H1 (cell line): ENCODE data around the gene RASEF. TPM values are rescaled to one million over a fixed set of nuclear protein-coding genes. Genes with fewer than 3 reads are reported as not detected.

Experiments used
- BCL11A ChIP-seq, 2 experiments: IDR thresholded peaks; one replicate each; pipeline ENCODE4 v1.6.1; 2011; ENCODE audit warnings: low read depth in 2 of 2, low read length in 2 of 2, mild to moderate bottlenecking in 2 of 2
- CHD7 ChIP-seq: fragments of 300-600 bp; sonication (generic); IDR thresholded peaks from 2 replicates; pipeline ENCODE4 v1.7.1; 2012; ENCODE audit warnings: low read length, moderate library complexity, mild to moderate bottlenecking, inconsistent platforms; ENCODE audit not compliant: insufficient replicate concordance
- JUND ChIP-seq: IDR thresholded peaks from 2 replicates; pipeline ENCODE4 v1.6.1; 2011; ENCODE audit warnings: mild to moderate bottlenecking, improper control_type of control experiment, low read length
- KDM5A ChIP-seq: fragments of 200-600 bp; IDR thresholded peaks from 2 replicates; pipeline ENCODE4 v1.7.1; 2012; ENCODE audit warnings: mild to moderate bottlenecking, low read length, inconsistent platforms, mixed read lengths
- POLR2AphosphoS5 ChIP-seq: IDR thresholded peaks from 2 replicates; pipeline ENCODE4 v1.6.1; 2011; ENCODE audit warnings: low read depth, low read length
- SP4 ChIP-seq: IDR thresholded peaks from 2 replicates; pipeline ENCODE4 v1.6.1; 2012; ENCODE audit warnings: low read length, inconsistent platforms
- YY1 ChIP-seq: IDR thresholded peaks from 2 replicates; pipeline ENCODE4 v1.6.1; 2011; ENCODE audit warnings: low read depth, mild to moderate bottlenecking, low read length
- polyA plus RNA-seq, 7 experiments: library from polyadenylated mRNA; depleted of rRNA in 3 of 7; stranded (reverse) in 5 of 7; unstranded in 2 of 7; fragments of >200 nt in 5 of 7; fragments of 200-250 nt in 2 of 7; gene quantifications; 1 replicate in 5 of 7; 2 replicates in 1 of 7; 4 replicates in 1 of 7; pipeline versions ENCODE4 v1.2.1 to v1.2.3, GENCODE V29; 2011 to 2013; ENCODE audit warnings: missing spikeins in 2 of 7, mixed read lengths in 2 of 7
- total RNA-seq: library from RNA; stranded (reverse); fragmentation: NEBNext Ultra II Directional; extraction: Animal tissue kit (Norgen Biotek cat#: 25700); gene quantifications from 2 replicates; pipeline ENCODE4 v1.2.1, GENCODE V29; 2021

The RASEF gene
- total and polyA plus RNA-seq, 2 of the 8 experiments (the other 6 are each of a cell fraction or from before 2014, with no cell fraction given) = 1.1 to 4.6 TPM

GRCh38 chr9:82968388-82968787 lies 94.6 kb downstream of the RASEF start (continued):
- no peak for TF ChIP-seq CHD7
- TF ChIP-seq POLR2AphosphoS5 = no peak
- TF ChIP-seq YY1 = no peak
- TF ChIP-seq KDM5A = no peak
- no peak for TF ChIP-seq JUND
- TF ChIP-seq BCL11A (IDR thresholded peaks at IDR 0.05; ENCODE audit: low read depth in 2 of 2, low read length in 2 of 2) = no peak
- no peak for TF ChIP-seq SP4
- TF ChIP-seq, all 59 proteins: peak for 0
